NCI-H1048 (cell line): ENCODE results near the gene CCKAR.

Experiments
- DNase-seq: peaks from one replicate; lab custom pipeline; 2025; lab: John Stamatoyannopoulos, UW

CCKAR gene

DNA sequence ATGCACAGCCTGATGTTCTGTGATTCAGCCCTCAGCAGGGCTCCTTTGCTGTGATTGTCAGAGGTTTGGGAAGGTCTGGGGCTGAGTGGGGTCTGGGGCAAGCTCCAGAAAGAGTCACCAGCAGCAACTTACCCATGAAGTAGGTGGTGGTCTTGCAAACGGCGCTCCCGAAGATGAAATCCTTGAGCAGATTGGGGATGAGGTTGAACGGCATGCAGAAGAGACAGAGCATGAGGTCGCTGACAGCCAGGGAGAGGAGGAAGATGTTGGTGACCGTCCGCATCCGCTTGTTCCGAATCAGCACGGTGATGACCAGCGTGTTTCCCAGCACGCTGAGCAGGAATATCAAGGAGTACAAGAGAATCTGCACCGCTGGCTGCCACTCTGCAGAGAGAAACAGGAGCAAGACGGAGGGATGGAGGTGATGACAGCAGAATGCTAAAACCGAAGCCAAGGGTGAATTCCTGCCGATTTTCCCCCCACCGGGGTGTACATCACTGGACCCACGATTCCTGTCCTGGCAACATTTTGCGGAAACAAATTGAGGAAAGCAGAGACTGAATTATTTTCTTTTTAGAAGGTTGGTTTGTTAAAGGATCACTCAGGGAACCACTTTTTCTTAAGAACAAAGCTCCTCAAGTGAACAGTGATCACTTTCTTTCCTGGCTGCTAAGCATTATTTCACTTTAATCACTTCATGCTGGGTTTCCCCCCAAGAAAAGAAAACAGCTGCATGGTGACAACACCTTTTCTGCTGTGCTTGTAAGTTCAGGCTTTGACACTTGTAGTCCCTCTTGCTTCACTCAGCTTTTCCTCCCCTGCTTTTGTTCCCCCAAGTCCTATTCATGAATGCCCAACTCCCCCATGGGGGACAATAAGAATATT is 941 bp downstream of the CCKAR start:
- DNase-seq: no peak

DNA sequence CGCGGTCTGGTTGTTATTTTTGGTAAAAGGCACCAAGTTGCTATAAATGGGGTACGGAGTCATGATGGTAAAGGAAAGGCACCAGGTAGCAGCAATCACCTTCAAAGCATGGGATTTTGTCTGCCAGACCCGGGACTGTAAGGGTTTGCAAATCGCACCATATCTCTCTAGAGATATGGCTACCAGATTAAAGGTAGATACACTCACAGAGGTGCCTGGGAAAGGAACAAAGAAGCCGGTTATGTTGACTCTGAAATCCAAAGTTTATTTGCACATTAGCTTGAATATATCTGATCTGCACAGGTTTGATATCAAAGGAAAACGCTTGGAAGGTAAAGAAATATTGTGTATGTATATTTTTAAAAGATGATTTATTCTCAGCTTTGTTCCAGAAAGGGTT is 4.6 kb downstream of the CCKAR start:
- no peak for DNase-seq

DNA sequence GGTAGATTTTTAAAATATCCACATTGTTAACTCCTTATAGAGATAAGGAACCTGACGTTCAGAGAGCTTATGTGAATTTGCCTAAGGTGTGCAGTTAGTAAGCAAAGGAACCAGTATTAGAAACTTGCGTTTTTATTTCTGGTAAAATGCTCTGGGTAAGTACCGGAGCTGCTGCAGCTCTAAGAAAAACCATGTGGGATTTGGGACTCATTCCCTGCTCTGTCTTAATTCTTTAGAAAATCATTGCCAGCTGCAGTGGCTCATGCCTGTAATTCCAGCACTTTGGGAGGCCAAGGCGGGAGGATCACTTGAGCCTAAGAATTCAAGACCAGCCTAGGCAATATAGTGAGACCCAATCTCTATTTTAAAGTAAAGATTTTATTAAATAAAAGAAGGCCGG is 5.8 kb downstream of the CCKAR start:
- no peak for DNase-seq

DNA sequence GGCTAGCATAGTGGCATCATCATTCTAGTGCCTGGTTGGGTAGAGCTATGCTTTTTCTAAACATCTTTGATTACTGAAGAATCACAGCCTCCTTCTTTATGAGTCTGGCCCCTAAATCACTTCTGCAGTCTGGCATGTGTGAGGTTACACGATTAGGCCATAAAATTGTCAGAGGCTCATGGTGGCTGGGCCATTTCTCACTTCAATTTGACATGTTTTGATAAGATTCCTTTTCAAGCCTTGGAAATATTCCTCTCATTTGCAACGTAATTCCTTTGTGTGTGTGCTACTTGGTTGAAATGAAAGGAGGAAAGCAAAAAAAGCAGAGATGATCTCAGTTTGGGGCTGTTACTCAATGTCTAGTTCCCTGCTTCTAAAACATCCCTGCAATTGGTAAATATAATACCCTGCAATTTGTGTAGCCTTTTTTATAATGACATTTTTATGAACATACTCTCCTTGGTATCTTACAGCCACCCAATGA is 6.2 kb downstream of the CCKAR start:
- no peak for DNase-seq

DNA sequence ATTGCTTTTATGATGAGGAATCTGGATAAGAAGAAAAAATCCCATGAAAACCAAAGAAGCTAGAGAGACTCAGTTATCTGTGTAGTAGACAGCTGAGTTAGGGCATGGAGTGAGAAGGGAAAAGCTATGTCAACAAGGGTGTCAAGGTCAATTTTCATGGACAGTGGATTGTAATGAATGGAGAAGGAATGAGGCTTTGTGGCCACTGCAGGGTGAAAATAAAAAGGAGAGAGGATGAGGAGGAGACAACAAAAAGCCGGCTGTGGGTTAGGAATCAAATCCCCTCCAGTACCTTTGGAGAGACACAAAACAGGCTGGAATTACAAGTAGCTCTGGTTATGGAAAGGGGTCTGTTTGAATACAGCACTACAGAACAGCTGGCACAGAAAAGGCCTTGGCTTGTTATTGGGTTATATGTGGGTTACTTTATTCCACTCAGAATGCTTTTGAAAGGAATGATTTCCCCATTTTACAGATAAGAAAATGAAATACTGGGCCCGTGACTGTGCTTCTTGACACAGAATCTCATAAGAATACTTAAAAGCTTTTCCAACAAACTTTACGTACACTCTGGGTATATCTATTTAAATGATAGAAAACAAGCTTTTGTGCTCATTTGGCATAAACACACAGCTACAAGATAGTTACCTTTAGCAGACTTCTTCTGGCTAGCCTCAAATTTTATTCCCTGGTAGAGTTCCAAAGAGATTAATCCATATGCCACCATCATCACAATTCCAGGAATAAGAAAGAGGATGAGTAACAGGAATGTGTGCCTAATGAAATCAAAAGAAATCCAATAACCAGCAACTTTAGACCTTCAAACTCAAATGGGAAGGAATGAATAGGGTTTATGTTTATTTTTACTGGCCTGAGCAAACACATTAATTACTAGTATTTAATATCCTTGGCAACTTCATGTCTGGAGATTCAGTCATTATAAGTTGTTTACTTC is 7.5 kb downstream of the CCKAR start:
- DNase-seq: no peak

DNA sequence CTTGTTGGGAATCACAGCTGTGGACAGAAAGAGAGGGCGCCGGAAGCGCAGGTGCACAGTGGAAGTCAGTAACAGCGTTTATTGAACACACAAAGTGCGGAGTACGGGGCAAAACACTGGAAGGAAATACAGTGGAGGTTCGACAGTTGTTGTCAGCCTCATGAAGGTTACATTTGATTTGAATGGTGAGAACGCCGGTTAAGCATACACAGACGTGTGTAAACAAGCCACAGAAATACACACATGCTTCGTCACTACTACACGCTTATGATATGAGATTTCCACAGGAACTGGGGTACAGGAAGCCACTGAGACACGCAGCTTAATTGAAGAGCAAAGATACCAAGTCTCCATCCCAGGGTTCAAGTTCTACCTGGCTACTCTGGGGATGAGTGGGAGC is 12.0 kb downstream of the CCKAR start:
- DNase-seq: no peak

DNA sequence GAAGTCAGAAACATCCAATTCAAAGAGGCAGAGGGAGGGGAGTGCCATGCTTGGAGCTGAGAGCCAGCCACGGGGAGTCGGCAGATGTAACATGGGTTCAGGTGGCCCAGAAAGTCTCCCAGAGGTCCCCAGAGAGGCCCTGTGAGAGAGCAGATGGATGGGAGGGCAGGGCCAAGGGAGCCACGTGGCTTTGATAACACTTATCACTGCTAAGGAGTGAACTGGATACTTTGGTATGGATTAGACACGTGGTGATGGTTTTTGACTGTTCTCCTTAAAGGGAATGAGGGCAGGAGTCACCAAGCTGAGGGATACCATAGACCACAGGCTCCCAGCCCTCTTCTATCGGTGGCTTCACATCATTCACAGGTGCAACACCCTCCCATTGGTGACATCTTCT is 13.7 kb downstream of the CCKAR start:
- DNase-seq: no peak

DNA sequence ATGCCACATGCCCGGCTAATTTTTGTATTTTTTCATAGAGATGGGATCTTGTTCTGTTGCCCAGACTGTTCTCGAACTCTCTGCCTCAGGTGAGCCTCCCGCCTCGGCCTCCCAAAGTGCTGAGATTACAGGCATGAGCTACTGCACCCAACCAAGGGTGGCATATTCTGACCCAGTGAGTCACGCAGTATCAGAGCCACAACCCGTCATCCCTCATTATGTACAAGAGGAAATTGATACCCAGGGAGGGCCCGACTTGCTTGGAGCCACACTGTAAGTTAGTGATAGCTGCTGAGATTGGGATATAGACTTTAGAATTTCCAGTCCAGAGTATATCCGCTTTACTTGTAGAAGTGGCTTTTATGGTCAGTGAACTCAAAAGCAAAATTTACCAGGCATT is 14.6 kb downstream of the CCKAR start:
- no peak for DNase-seq

DNA sequence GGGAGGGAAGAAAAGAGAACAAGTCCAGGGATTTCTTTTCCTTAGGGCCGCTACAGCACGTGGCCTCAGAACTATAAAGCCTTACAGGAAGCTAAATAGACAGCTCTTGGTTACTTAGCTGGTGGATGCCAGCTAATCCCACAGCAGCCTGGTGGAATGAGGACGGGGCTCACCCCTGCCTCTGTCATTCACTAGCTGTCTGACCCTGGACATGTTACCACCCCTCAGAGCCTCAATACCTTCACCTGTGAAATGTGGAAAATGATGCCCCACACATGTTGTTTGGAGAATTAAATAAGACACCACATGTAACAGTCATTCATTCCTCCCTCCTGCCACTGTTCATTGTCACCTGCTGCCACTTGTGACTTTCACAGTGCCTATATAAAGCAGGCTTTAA is 15.7 kb downstream of the CCKAR start:
- no peak for DNase-seq

DNA sequence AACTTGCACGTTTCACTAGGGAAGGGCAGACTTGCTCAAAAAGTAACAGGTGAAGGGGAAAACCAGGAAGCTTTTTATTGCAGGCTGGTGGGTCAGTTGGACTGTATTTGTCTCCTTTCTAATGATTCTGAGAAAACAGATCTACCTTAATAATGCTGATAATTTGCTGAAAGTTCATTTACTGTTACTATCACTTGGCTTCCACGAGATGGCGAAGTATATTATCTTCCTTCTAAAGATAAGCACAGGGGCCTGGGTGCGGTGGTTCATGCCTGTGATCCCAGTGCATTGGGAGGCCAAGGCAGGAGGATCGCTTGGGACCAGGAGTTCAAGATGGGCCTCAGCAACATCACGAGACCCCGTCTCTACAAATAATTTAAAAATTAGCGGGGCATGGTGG is 16.4 kb downstream of the CCKAR start:
- DNase-seq: no peak

DNA sequence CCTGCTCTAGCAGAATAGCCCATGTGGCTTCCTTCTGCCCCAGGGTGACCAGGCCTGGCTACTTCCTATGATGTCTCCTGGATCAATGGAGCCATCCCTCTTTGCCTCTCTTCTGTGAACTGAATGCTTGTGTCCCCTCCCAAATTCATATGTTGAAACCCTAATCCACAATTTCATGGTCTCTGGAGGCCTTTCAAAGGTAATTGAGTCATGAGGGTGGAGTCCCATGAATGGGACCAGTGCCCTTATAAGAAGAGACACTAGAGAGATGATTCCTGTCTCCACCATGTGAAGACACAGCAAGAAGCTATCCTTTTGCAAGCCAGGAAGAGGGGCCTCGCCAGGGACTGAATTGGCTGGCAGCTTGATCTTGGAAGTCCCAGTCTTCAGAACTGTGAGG is 18.4 kb downstream of the CCKAR start:
- no peak for DNase-seq

DNA sequence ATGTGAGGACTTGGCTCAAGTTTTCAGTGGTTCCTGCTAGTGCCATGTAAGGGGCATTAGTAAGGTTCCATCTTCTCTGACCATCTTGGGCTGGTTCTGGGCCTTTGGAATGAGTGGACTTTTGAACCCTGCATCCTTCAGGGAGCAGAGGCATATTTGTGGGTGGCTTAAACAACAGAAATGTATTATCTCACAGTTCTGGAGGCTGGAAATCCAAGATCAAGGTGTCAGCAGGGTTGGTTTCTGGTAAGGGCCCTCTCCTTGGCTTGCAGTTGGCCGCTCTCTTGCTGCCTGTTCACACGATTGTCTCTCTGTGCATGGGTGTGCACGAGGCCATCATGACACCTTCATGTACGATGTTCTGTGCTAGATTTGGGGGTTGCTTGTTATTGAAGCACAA is 21.3 kb downstream of the CCKAR start:
- no peak for DNase-seq

DNA sequence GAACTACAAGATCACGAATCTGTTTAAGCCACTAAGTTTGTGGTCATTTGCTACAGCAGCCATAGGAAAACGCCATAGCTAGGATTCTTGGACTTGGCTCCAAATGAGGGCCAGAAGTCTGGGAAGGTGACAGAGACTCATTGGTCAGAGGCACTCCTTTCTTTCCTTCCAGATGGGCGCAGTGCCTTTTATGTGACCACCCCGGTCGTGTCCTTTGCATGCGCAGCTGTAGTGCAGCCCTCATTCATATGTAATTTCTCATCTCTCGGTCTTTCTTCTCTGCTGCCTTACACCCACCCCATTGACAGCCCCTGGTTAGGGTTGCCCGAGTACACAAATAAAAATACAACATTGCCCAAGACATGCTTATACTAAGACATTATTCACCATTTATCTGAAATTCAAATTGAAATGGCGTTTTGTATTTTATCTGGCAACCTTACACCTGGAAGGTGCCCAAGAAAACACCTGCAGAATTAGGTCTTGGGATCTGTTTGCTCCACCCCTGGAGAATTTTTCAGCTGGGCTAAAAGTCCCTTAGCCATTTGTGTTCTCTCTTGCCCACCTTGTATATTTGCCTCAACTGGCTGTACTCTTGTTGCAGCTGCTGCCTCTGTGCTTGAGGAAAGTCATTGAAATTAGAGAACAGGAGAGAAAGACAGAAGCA is 21.9 kb downstream of the CCKAR start:
- no peak for DNase-seq

DNA sequence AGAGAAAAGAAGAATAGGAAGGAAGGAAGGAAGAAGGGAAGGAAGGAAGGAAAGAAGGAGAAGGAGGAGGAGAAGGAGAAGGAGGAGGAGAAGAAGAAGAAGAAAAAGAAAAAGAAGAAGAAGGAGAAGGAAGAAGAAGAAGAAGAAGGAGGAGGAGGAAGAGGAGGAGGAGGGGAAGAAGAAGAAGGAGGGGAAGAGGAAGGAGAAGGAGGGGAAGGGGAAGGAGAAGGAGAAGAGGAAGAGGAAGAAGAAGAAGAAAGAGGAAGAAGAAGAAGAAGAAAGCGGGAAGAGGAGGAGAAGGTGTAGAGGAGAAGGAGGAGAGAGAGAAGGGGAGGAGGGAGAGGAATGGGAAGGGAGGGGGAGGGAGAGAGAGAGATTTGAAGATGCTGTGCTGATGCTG is 22.6 kb downstream of the CCKAR start:
- DNase-seq: no peak

DNA sequence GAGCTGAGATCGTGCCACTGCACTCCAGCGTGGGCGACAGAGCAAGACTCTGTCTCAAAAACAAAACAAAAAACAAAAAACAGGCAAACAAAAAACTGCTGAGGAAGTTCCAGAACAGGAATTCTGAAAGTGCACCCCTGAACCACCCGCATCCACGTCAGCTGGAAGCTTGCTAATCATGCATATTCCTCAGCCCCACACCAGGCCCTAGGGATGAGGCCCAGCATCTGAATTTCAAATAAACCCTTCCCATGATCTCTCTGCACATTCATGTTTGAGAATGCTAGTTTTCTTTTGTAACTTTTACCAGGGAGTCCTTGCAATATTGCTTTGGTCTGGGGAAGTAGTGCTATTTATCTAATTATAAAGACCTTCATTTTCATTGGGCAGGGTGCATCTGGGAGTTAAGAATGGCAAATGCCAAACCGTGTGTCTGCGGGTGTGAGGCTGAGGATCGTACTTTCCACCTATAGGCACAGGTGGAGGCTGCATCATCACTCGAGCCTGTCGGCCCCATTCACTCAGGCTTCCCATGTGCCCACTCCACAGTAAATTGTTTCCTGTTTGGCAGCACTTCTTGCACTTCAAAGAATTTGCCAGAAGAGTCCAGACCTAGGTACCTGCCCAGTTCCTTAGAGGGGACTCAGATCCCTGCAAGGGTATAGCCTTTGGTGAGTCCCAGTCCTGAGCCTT is 23.6 kb downstream of the CCKAR start:
- DNase-seq: no peak

DNA sequence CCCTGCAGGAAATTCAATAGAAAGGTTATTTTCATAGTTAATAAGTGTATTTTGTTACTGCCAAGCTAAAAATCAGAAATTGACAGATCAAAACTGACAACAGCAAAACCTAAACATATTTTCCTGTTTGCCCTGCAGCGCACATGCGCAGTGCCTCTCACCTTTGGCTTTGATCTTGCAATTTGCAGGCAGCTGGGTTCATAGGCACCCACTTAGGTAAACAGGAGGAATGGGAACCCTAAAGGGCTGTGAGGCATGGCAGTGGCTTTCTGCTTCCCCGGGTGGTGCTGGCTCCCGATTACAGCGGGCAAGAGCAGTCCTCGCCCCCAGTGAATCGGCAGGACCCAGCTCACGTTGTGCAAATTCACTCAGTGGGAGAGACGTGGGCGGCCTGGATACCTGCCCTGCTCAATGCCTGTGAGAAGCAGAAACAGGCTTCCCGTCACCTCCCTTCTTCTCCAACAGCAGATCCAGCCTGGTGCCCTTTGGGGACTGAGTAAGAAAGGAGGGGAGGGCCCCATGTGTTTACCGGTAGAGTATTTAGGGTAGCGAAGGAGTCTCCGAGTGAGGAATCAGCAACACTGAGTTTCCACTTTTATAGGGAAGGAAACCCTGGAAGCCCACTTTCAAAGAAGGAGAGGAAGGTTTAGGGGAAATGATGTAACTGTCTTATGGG is 25.7 kb downstream of the CCKAR start:
- DNase-seq: no peak

DNA sequence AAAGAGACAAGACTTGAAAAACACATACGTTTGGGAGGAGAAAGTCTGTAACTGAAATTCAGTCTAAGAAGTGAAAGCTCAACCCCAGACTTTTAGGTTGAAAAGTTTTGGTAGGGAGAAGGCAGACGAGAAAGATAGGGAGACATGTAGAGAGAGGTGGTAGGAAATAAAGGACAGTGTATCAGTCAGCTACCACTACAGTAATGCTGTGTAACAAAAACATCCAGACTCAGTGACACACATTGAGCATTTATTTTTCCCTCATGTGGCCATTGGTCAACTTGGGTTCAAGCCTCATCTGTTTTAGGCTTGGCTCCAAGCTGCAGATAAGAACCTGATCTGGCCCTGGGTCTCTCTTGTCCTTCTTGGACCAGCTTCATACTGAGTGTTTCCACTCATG is 26.9 kb downstream of the CCKAR start:
- DNase-seq: no peak

DNA sequence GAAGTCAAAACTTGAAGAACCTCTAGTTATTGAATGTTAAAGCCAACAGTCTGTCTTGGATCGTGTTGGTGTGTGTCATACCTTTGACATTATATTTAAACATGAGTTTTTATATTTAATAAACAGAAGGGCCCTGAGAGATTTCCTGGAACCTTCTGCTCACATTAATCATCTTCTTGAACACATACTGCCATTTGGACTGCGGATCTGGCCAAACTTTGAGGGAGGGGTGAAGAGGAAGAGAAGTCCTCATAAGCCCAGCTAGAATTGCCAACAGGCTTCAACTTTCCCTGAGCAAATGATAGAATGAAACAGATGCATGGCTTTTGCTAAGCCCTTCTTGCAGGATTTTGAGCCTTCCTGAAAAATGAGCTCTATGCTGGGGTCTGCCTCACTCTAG is 27.4 kb downstream of the CCKAR start:
- no peak for DNase-seq

DNA sequence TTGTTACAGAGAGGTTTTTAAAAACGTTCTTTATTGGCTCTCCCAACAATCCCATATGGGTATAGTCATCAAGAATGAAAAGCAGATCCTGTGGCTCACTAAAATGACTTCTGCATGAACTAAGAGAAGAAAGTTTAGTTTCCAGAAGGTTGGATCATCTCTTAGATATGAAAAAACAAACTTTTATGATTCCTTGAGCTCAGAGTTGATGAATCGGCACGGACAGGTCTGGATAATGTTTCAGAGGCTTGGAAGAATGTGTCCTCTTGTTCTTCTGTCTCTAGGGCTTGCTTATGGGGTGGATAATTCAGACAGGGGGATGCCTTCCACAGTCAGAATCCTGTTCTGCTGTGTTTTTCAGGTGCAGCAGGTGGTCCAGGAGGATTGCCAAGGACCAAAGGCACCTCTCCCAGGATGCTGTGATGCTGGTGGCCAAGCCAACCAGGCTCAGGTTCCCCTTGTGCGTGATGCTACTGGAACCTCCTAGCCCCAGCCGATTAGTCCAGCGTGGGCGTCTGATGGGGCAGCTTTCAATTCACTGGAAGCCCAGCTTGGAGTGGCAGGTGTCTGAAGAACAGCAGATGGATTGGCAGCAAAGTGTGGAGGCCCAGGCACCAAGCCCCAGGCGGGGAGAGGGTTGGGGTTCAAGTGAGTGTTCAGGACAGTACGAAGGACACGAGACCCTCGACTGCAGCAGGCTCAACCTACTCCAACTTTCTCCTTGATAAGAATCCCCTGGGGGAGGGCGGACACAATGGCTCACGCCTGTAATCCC is 30.3 kb downstream of the CCKAR start:
- DNase-seq: no peak

DNA sequence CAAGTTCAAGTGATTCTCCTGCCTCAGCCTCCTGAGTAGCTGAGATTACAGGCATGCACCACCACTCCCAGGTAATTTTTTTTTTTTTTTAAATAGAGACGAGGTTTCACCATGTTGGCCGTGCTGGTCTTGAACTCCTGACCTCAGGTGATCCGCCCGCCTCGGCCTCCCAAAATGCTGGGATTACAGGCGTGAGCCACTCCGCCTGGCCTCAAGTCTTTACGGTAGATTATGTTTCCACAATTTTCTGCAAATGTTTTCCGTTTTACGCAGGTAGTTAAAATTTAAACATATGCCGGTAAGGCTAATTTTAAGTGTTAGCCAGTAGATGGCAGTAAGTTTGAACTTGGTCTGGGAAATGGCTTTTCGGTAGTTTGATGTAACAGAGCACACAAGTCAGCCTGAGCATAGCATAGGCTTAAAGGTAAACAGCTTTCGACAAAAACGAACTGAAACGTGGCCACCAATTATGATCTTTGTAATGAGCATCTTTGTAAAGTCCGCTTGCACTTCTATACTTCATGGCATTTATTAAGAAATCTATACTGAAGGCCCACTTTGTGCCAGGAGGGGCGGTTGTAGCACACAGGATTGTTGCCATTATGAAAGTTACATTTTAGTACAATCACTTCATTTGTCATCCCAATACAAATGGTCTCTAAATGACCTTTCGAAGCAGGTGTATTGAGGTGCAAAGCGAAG is 31.1 kb downstream of the CCKAR start:
- DNase-seq: no peak
